DMS 273 treated with DMSO at 0.1 percent for 48 hours (cell line): Measurements from ENCODE around the gene MICAL2.

Source experiments
- DNase-seq: peaks from one replicate; lab custom pipeline; 2025; lab: John Stamatoyannopoulos, UW

The MICAL2 gene

GRCh38 chr11:12287374-12288211 is 177.2 kb downstream of the MICAL2 start:
- peak; percentile 58 for DNase-seq

GRCh38 chr11:12288212-12288930 is 178.0 kb downstream of the MICAL2 start:
- peak; percentile 73 for DNase-seq

GRCh38 chr11:12288931-12289666 is 178.7 kb downstream of the MICAL2 start:
- no peak for DNase-seq

GRCh38 chr11:12289667-12290476 is 179.5 kb downstream of the MICAL2 start:
- no peak for DNase-seq

GRCh38 chr11:12290477-12290922 is 180.1 kb downstream of the MICAL2 start:
- DNase-seq: peak; percentile 72

- no peak for DNase-seq
These were observed 180.9 kb downstream of the MICAL2 start for GRCh38 chr11:12291313-12291712.

GRCh38 chr11:12291766-12292165 is 181.4 kb downstream of the MICAL2 start:
- DNase-seq: no peak

GRCh38 chr11:12292766-12293165 is 182.4 kb downstream of the MICAL2 start:
- no peak for DNase-seq

- no peak for DNase-seq
These were observed 183.1 kb downstream of the MICAL2 start for GRCh38 chr11:12293486-12293885.

- no peak for DNase-seq
These were observed 184.2 kb downstream of the MICAL2 start for GRCh38 chr11:12294613-12295012.

- DNase-seq: no peak
These were observed 185.6 kb downstream of the MICAL2 start for GRCh38 chr11:12295943-12296342.

- DNase-seq: no peak
These were observed 188.2 kb downstream of the MICAL2 start for GRCh38 chr11:12298610-12299009.

- DNase-seq: no peak
These were observed 191.0 kb downstream of the MICAL2 start for GRCh38 chr11:12301379-12301778.

- no peak for DNase-seq
These were observed 193.2 kb downstream of the MICAL2 start for GRCh38 chr11:12303421-12304149.

- DNase-seq: no peak
These were observed 196.4 kb downstream of the MICAL2 start for GRCh38 chr11:12306830-12307229.

GRCh38 chr11:12312132-12312531 is 201.7 kb downstream of the MICAL2 start:
- no peak for DNase-seq
